GM12878 (cell line): ENCODE data around the gene INO80. TPM values are rescaled to one million over a fixed set of nuclear protein-coding genes. Genes with fewer than 3 reads are reported as not detected.

Experiments
- ATAC-seq: fragments of 200-7000 bp; cut with Tn5 transposase; 3 replicates; pipeline ENCODE4 v1.9.1; 2020; ENCODE audit warnings: mild to moderate bottlenecking, moderate library complexity
- BruUV-seq: library from RNA; stranded (reverse); fragments of 400-500 nt; replicated peaks from 2 replicates; lab custom pipeline; 2021; lab: Mats Ljungman, UMichigan
- CTCF ChIA-PET: fragments of 300-600 bp; sonication (Branson Sonifier 250); formaldehyde crosslinking; extraction: SDS; loops from one replicate; lab custom pipeline; 2021; ENCODE audit warnings: inconsistent platforms; lab: Yijun Ruan, JAX
- POLR2A ChIA-PET: fragments of 350-600 bp; formaldehyde crosslinking; extraction: SDS; loops from one replicate; lab custom pipeline; 2021; ENCODE audit warnings: inconsistent platforms; lab: Charles Lee
- RAD21 ChIA-PET: fragments of 300-600 bp; sonication (Branson Sonifier 250); formaldehyde crosslinking; loops from one replicate; lab custom pipeline; 2023; ENCODE audit warnings: antibody characterized with exemption; ENCODE audit not compliant: unreplicated experiment; lab: Charles Lee
- SMC1A ChIA-PET: fragments of 300-600 bp; sonication (Branson Sonifier 250); formaldehyde crosslinking; loops from one replicate; lab custom pipeline; 2023; ENCODE audit not compliant: unreplicated experiment, uncharacterized antibody; lab: Charles Lee
- DNase-seq: peaks from one replicate; pipeline ENCODE4 v3.0.0-alpha.2; 2011; ENCODE audit warnings: low read depth, low spot score
- FAIRE-seq: peaks from 3 replicates; lab custom pipeline; 2011; peaks lifted over from hg19 to GRCh38; lab: Jason Lieb, UNC
- H2AFZ ChIP-seq: 2 replicates; pipeline ENCODE4 v1.6.0; 2011; ENCODE audit warnings: low read depth, low read length, control low read depth; ENCODE audit not compliant: control insufficient read depth
- H3K27ac ChIP-seq: 2 replicates; pipeline ENCODE4 v1.5.1; 2011; ENCODE audit warnings: control low read depth; ENCODE audit not compliant: control insufficient read depth, insufficient read depth
- H3K27me3 ChIP-seq, 2 experiments: replicated peaks in 1 of 2; 2 replicates each; pipeline versions ENCODE4 v1.6.0 to v1.6.1; 2011; ENCODE audit warnings: low read length in 1 of 2; ENCODE audit not compliant: control insufficient read depth in 2 of 2, insufficient read depth in 2 of 2
- H3K36me3 ChIP-seq, 2 experiments: 2 replicates each; pipeline ENCODE4 v1.5.1; 2011; ENCODE audit warnings: low read length in 1 of 2; ENCODE audit not compliant: control insufficient read depth in 2 of 2, insufficient read depth in 2 of 2
- H3K4me1 ChIP-seq: 2 replicates; pipeline ENCODE4 v1.6.1; 2011; ENCODE audit warnings: mild to moderate bottlenecking, low read length, moderate library complexity, mixed read lengths; ENCODE audit not compliant: control insufficient read depth, insufficient read depth
- H3K4me2 ChIP-seq: 2 replicates; pipeline ENCODE4 v1.6.0; 2011; ENCODE audit warnings: control low read depth; ENCODE audit not compliant: control insufficient read depth, insufficient read depth
- H3K4me3 ChIP-seq: fragments of 200-600 bp; sonication (generic); 2 replicates; pipeline ENCODE4 v1.5.1; 2016
- H3K79me2 ChIP-seq: 2 replicates; pipeline ENCODE4 v1.6.0; 2011; ENCODE audit warnings: low read length; ENCODE audit not compliant: control insufficient read depth, insufficient read depth
- H3K9ac ChIP-seq: 2 replicates; pipeline ENCODE4 v1.8.0; 2011; ENCODE audit warnings: low read length, control low read depth, mixed read lengths; ENCODE audit not compliant: control insufficient read depth, insufficient read depth
- H3K9me3 ChIP-seq: replicated peaks from 3 replicates; pipeline ENCODE4 v1.5.1; 2011; ENCODE audit warnings: mild to moderate bottlenecking, low read length; ENCODE audit not compliant: control insufficient read depth, insufficient read depth
- H4K20me1 ChIP-seq: 2 replicates; pipeline ENCODE4 v1.6.0; 2011; ENCODE audit not compliant: control insufficient read depth, insufficient read depth
- BACH1 ChIP-seq: fragments of 450-650 bp; IDR thresholded peaks from 2 replicates; pipeline ENCODE4 v1.6.1; 2017; ENCODE audit warnings: mild to moderate bottlenecking, borderline replicate concordance
- CHD2 ChIP-seq: IDR thresholded peaks from 2 replicates; pipeline ENCODE4 v1.6.1; 2011; ENCODE audit warnings: low read depth, low read length, improper control_type of control experiment, borderline replicate concordance
- CUX1 ChIP-seq: IDR thresholded peaks from 2 replicates; pipeline ENCODE4 v1.6.1; 2012; ENCODE audit warnings: improper control_type of control experiment, low read depth, low read length; ENCODE audit not compliant: insufficient replicate concordance
- ESRRA ChIP-seq: IDR thresholded peaks from 2 replicates; pipeline ENCODE4 v1.6.1; 2012; ENCODE audit warnings: mild to moderate bottlenecking, low read length, improper control_type of control experiment
- HCFC1 ChIP-seq: fragments of 150-350 bp; IDR thresholded peaks from 2 replicates; pipeline ENCODE4 v1.6.1; 2014; ENCODE audit warnings: low read length
- NBN ChIP-seq: fragments of 450-650 bp; IDR thresholded peaks from 2 replicates; pipeline ENCODE4 v1.6.1; 2016
- NFIC ChIP-seq: IDR thresholded peaks from 2 replicates; pipeline ENCODE4 v1.6.1; 2012; ENCODE audit warnings: low read depth, mild to moderate bottlenecking, inconsistent platforms, low read length, moderate library complexity
- PBX3 ChIP-seq: IDR thresholded peaks from 2 replicates; pipeline ENCODE4 v1.6.1; 2011; ENCODE audit warnings: mild to moderate bottlenecking, low read depth, low read length, moderate library complexity; ENCODE audit not compliant: insufficient replicate concordance
- SMAD1 ChIP-seq: fragments of 450-650 bp; IDR thresholded peaks from 2 replicates; pipeline ENCODE4 v1.6.1; 2018; ENCODE audit warnings: mild to moderate bottlenecking, low read depth; ENCODE audit not compliant: partially characterized antibody
- USF1 ChIP-seq: IDR thresholded peaks from 2 replicates; pipeline ENCODE4 v1.6.1; 2011; ENCODE audit warnings: borderline replicate concordance, low read depth, mild to moderate bottlenecking, moderate library complexity, mixed read lengths, low read length; ENCODE audit not compliant: insufficient read depth; ENCODE audit errors: extremely low read length
- ZNF592 ChIP-seq: fragments of 450-650 bp; IDR thresholded peaks from 2 replicates; pipeline ENCODE4 v1.6.1; 2017; ENCODE audit warnings: mild to moderate bottlenecking, moderate library complexity
- WGBS: methylation state at CpG from one replicate; pipeline ENCODE4 v1.1.6; 2016; ENCODE audit warnings: low lambda C conversion rate; ENCODE audit not compliant: insufficient replicate concordance, insufficient coverage; ENCODE audit errors: missing lambda C conversion rate; 5-methylcytosine and 5-hydroxymethylcytosine counted together
- in situ Hi-C: fragments of 300-500 bp; cut with MboI; formaldehyde crosslinking; loops from 9 replicates; pipeline ENCODE4 v1.14.3; 2018; ENCODE audit warnings: mixed read lengths
- intact Hi-C: fragments of 100-400 bp; cut with micrococcal nuclease; formaldehyde crosslinking; loops from one replicate; pipeline ENCODE4 v1.14.2; 2022; ENCODE audit not compliant: unreplicated experiment
- polyA plus RNA-seq, 11 experiments: library from polyadenylated mRNA; depleted of rRNA in 4 of 11; unstranded in 6 of 11; stranded (reverse) in 5 of 11; fragments of >200 nt; fragmentation: Nextera tagmentation in 4 of 11; fragmentation: Illumina TruSeq in 1 of 11; extraction: Ambion mirVana in 4 of 11; extraction: Trizol in 1 of 11; gene quantifications; 1 replicate in 1 of 11; 2 replicates in 10 of 11; pipeline versions ENCODE4 v1.2.1 to v1.2.3, GENCODE V29; 2011 to 2016; ENCODE audit warnings: inconsistent platforms in 2 of 11, missing spikeins in 2 of 11, low read depth in 1 of 11
- total RNA-seq, 4 experiments: library from RNA; depleted of rRNA in 3 of 4; stranded (reverse); fragments of >200 nt in 3 of 4; fragmentation: Illumina TruSeq in 1 of 4; extraction: Trizol in 1 of 4; gene quantifications; 2 replicates each; pipeline versions ENCODE4 v1.2.1 to v1.2.3, GENCODE V29; 2013 to 2021

The INO80 gene
- total and polyA plus RNA-seq, 10 of the 15 experiments (the other 5 are each of a cell fraction or from before 2014, with no cell fraction given), result 4.5 to 25.0 (median 14.2) TPM

- no peak for TF ChIP-seq CUX1
- no peak for TF ChIP-seq CHD2
- TF ChIP-seq ESRRA, result no peak
Observed at GRCh38 chr15:40951764-40952163, 164.3 kb downstream of the INO80 start (continued).

GRCh38 chr15:40949756-40950207 is 166.3 kb downstream of the INO80 start:
- in situ Hi-C loops (no loop called here), intact Hi-C loops (no loop called here)
- FAIRE-seq (no peak), DNase-seq (no peak), ATAC-seq (no peak)
- H3K36me3 ChIP-seq, result no peaks in the 10 kb centered on the region
- no peak overlapping the region for H3K4me3 ChIP-seq
- RAD21 ChIA-PET, result no interaction called here
- POLR2A ChIA-PET, result no interaction called here
- H3K9me3 ChIP-seq, result no peaks in the 10 kb centered on the region
- CTCF ChIA-PET, result interaction anchor here (0.6 to 1.5 kb wide), 2 partner anchors 19 to 379 kb away, joined by 3 read pairs; no protein-coding TSS in a partner anchor
- no peaks in the 10 kb centered on the region for H3K27me3 ChIP-seq
- SMC1A ChIA-PET, result no interaction called here
- WGBS, result 59% methylated on average over 7 of the region's 7 CpGs
- H2AFZ ChIP-seq, result no peak overlapping the region
- peaks cover 7% of the 10 kb centered on the region for H3K4me1 ChIP-seq
- no peak overlapping the region for H3K27ac ChIP-seq
- no peak overlapping the region for H3K9ac ChIP-seq
- H4K20me1 ChIP-seq, result no peaks in the 10 kb centered on the region
- no peaks in the 10 kb centered on the region for H3K79me2 ChIP-seq
- H3K4me2 ChIP-seq, result no peak overlapping the region
- no TSS peak for BruUV-seq
- TF ChIP-seq NBN, result no peak
- no peak for TF ChIP-seq USF1
- no peak for TF ChIP-seq NFIC
- TF ChIP-seq HCFC1, result no peak
- TF ChIP-seq SMAD1, result no peak
- TF ChIP-seq PBX3, result no peak
- TF ChIP-seq ZNF592, result no peak
- no peak for TF ChIP-seq BACH1
